22Rv1 (cell line): ENCODE data around the gene DSC1.

Source experiments
- CTCF ChIP-seq: fragments of 450-650 bp; IDR thresholded peaks from 2 replicates; pipeline ENCODE4 v1.5.1; 2017; ENCODE audit warnings: mild to moderate bottlenecking
- ZFX ChIP-seq: fragments of 450-650 bp; IDR thresholded peaks from 2 replicates; pipeline ENCODE4 v1.6.1; 2017; ENCODE audit warnings: antibody characterized with exemption, borderline replicate concordance

GRCh38 chr18:31183302-31183701 lies 20.6 kb upstream of the DSC1 start:
- TF ChIP-seq CTCF = no peak
- TF ChIP-seq ZFX = no peak
